H1 (cell line): ENCODE measurements around the gene PRRC2A. TPM values are rescaled to one million over a fixed set of nuclear protein-coding genes. Genes with fewer than 3 reads are reported as not detected.
A peak's percentile ranks its signal among the peaks of the same experiment; 100 is the strongest.

Source experiments
- CTCF ChIA-PET: fragments of 300-600 bp; sonication (Branson Sonifier 250); formaldehyde crosslinking; loops from one replicate; lab custom pipeline; 2021; ENCODE audit not compliant: partially characterized antibody; lab: Charles Lee
- POLR2A ChIA-PET: fragments of 300-600 bp; sonication (Branson Sonifier 250); formaldehyde crosslinking; loops from one replicate; lab custom pipeline; 2021; ENCODE audit warnings: inconsistent platforms; ENCODE audit not compliant: partially characterized antibody; lab: Charles Lee
- DNase-seq, 2 experiments: peaks; one replicate each; pipeline versions ENCODE4 v3.0.0 to v3.0.0-alpha.2; 2010 to 2022; ENCODE audit warnings: low spot score in 2 of 2, low read depth in 1 of 2, mixed read lengths in 1 of 2
- FAIRE-seq: peaks from 2 replicates; lab custom pipeline; 2011; peaks lifted over from hg19 to GRCh38; lab: Jason Lieb, UNC
- H2AFZ ChIP-seq: 2 replicates; pipeline ENCODE4 v1.8.1; 2012; ENCODE audit warnings: low read length, inconsistent platforms
- H2AK5ac ChIP-seq: 2 replicates; pipeline ENCODE4 v1.6.1; 2013; ENCODE audit warnings: low read depth, low read length
- H2BK120ac ChIP-seq: replicated peaks from 2 replicates; pipeline ENCODE3; 2013; ENCODE audit warnings: low read depth, low read length, inconsistent platforms
- H2BK12ac ChIP-seq: 2 replicates; pipeline ENCODE4 v1.6.1; 2013; ENCODE audit warnings: low read depth, low read length
- H2BK15ac ChIP-seq: 2 replicates; pipeline ENCODE4 v1.6.1; 2013; ENCODE audit warnings: low read length
- H2BK20ac ChIP-seq: 2 replicates; pipeline ENCODE4 v1.6.1; 2013; ENCODE audit warnings: low read length
- H2BK5ac ChIP-seq: 2 replicates; pipeline ENCODE4 v1.6.1; 2013; ENCODE audit warnings: low read depth, low read length
- H3K14ac ChIP-seq: 2 replicates; pipeline ENCODE4 v1.6.1; 2013; ENCODE audit warnings: inconsistent platforms; ENCODE audit not compliant: insufficient read length
- H3K18ac ChIP-seq: 2 replicates; pipeline ENCODE4 v1.6.1; 2013; ENCODE audit warnings: low read length; ENCODE audit errors: extremely low read depth
- H3K23ac ChIP-seq: 2 replicates; pipeline ENCODE4 v1.6.1; 2013; ENCODE audit warnings: inconsistent platforms; ENCODE audit not compliant: insufficient read length
- H3K23me2 ChIP-seq: 2 replicates; pipeline ENCODE4 v1.6.1; 2013; ENCODE audit warnings: low read depth, low read length
- H3K27ac ChIP-seq: 2 replicates; pipeline ENCODE4 v1.6.1; 2011; ENCODE audit warnings: low read depth, low read length, inconsistent platforms
- H3K27me3 ChIP-seq, 4 experiments: replicated peaks in 1 of 4; 1 replicate in 1 of 4; 2 replicates in 3 of 4; pipeline versions ENCODE4 v1.6.1 to v1.8.1; 2011 to 2013; ENCODE audit warnings: low read length in 3 of 4, mild to moderate bottlenecking in 3 of 4, inconsistent platforms in 2 of 4, mixed read lengths in 2 of 4, moderate library complexity in 1 of 4; ENCODE audit not compliant: control insufficient read depth in 3 of 4, insufficient read depth in 3 of 4; ENCODE audit errors: extremely low read depth in 1 of 4
- H3K36me3 ChIP-seq, 4 experiments: 2 replicates each; pipeline versions ENCODE4 v1.6.1 to v1.8.1; 2011 to 2013; ENCODE audit warnings: mild to moderate bottlenecking in 4 of 4, low read length in 3 of 4, moderate library complexity in 2 of 4, control low read depth in 1 of 4, inconsistent platforms in 1 of 4; ENCODE audit not compliant: insufficient read depth in 4 of 4, control insufficient read depth in 2 of 4
- H3K4ac ChIP-seq: replicated peaks from 2 replicates; pipeline ENCODE3; 2013; ENCODE audit warnings: low read length, low read depth, mixed read lengths, inconsistent platforms; ENCODE audit not compliant: insufficient read length
- H3K4me1 ChIP-seq, 4 experiments: replicated peaks in 1 of 4; 1 replicate in 1 of 4; 2 replicates in 3 of 4; pipeline versions ENCODE4 v1.6.1 to v1.8.1; 2011 to 2013; ENCODE audit warnings: low read length in 3 of 4, inconsistent platforms in 2 of 4, mixed read lengths in 1 of 4; ENCODE audit not compliant: insufficient read depth in 4 of 4, control insufficient read depth in 3 of 4
- H3K4me2 ChIP-seq, 2 experiments: 2 replicates each; pipeline versions ENCODE4 v1.6.1 to v1.8.1; 2011 to 2013; ENCODE audit warnings: low read depth in 2 of 2, low read length in 2 of 2, control low read depth in 1 of 2, inconsistent platforms in 1 of 2, mild to moderate bottlenecking in 1 of 2; ENCODE audit not compliant: insufficient read depth in 1 of 2
- H3K4me3 ChIP-seq, 4 experiments: fragments of 200-600, 300-600 bp in 1 of 4; sonication (generic), shearing (Covaris generic), sonication (Bioruptor Twin) in 1 of 4; 2 replicates each; pipeline versions ENCODE4 v1.5.1 to v1.8.1; 2011 to 2016; ENCODE audit warnings: low read length in 4 of 4, low read depth in 3 of 4, control low read depth in 2 of 4, inconsistent platforms in 2 of 4, mild to moderate bottlenecking in 2 of 4, mixed read lengths in 1 of 4, moderate library complexity in 1 of 4; ENCODE audit not compliant: insufficient read depth in 2 of 4; ENCODE audit errors: extremely low read depth in 1 of 4
- H3K56ac ChIP-seq: replicated peaks from 2 replicates; pipeline ENCODE3; 2013; ENCODE audit warnings: low read depth, mild to moderate bottlenecking, mixed read lengths, low read length, inconsistent platforms; ENCODE audit not compliant: insufficient read length
- H3K79me1 ChIP-seq: 2 replicates; pipeline ENCODE4 v1.6.1; 2013; ENCODE audit warnings: low read depth, low read length, control low read depth
- H3K79me2 ChIP-seq, 2 experiments: 2 replicates each; pipeline versions ENCODE4 v1.6.1 to v1.8.1; 2012 to 2013; ENCODE audit warnings: low read length in 2 of 2, mild to moderate bottlenecking in 2 of 2, inconsistent platforms in 1 of 2; ENCODE audit not compliant: insufficient read depth in 2 of 2, control insufficient read depth in 1 of 2
- H3K9ac ChIP-seq, 4 experiments: replicated peaks in 1 of 4; 1 replicate in 1 of 4; 2 replicates in 3 of 4; pipeline versions ENCODE4 v1.6.1 to v1.8.1; 2011 to 2013; ENCODE audit warnings: low read depth in 3 of 4, low read length in 3 of 4, control low read depth in 2 of 4, mild to moderate bottlenecking in 2 of 4, moderate library complexity in 2 of 4, inconsistent platforms in 1 of 4; ENCODE audit errors: extremely low read depth in 1 of 4
- H3K9me3 ChIP-seq, 2 experiments: 2 replicates each; pipeline versions ENCODE4 v1.6.1 to v1.8.1; 2012 to 2013; ENCODE audit warnings: mild to moderate bottlenecking in 2 of 2, moderate library complexity in 2 of 2, control low read depth in 1 of 2, inconsistent platforms in 1 of 2, low read depth in 1 of 2, low read length in 1 of 2, mixed read lengths in 1 of 2; ENCODE audit not compliant: insufficient read depth in 2 of 2
- H4K20me1 ChIP-seq, 2 experiments: replicated peaks in 1 of 2; 2 replicates each; pipeline versions ENCODE3 to v1.8.1; 2011 to 2013; ENCODE audit warnings: inconsistent platforms in 2 of 2, low read length in 2 of 2, mild to moderate bottlenecking in 1 of 2; ENCODE audit not compliant: insufficient read depth in 2 of 2, control insufficient read depth in 1 of 2
- H4K5ac ChIP-seq: 2 replicates; pipeline ENCODE4 v1.6.1; 2013; ENCODE audit warnings: low read length, low read depth, mixed read lengths, inconsistent platforms; ENCODE audit not compliant: insufficient read length
- H4K8ac ChIP-seq: 2 replicates; pipeline ENCODE4 v1.8.0; 2013; ENCODE audit warnings: mild to moderate bottlenecking, moderate library complexity, low read length, inconsistent platforms; ENCODE audit not compliant: insufficient read depth; ENCODE audit errors: extremely low read depth
- H4K91ac ChIP-seq: replicated peaks from 2 replicates; pipeline ENCODE3; 2013; ENCODE audit warnings: low read length, mixed read lengths, inconsistent platforms; ENCODE audit not compliant: insufficient read length
- ATF2 ChIP-seq: IDR thresholded peaks from 2 replicates; pipeline ENCODE4 v1.6.1; 2012; ENCODE audit warnings: low read length, inconsistent platforms
- CBX8 ChIP-seq: fragments of 300-800, 300-1000 bp; sonication (generic); IDR thresholded peaks from 2 replicates; pipeline ENCODE4 v1.7.1; 2016; ENCODE audit warnings: low read depth, low read length, borderline replicate concordance
- FOSL1 ChIP-seq: IDR thresholded peaks from 2 replicates; pipeline ENCODE4 v1.6.1; 2011; ENCODE audit warnings: mild to moderate bottlenecking, low read depth, low read length, moderate library complexity; ENCODE audit not compliant: insufficient read depth
- GABPA ChIP-seq: IDR thresholded peaks from 2 replicates; pipeline ENCODE4 v1.6.1; 2011; ENCODE audit warnings: mild to moderate bottlenecking, low read length, moderate library complexity, borderline replicate concordance; ENCODE audit not compliant: insufficient read depth
- JUN ChIP-seq: IDR thresholded peaks from 2 replicates; pipeline ENCODE4 v1.6.1; 2011; ENCODE audit warnings: low read depth, mild to moderate bottlenecking, improper control_type of control experiment, low read length
- POU5F1 ChIP-seq: IDR thresholded peaks from 2 replicates; pipeline ENCODE4 v1.6.1; 2011; ENCODE audit warnings: low read depth, mild to moderate bottlenecking, low read length, moderate library complexity
- WGBS, 2 experiments: shearing (Covaris generic) in 1 of 2; methylation state at CpG; one replicate each; pipeline versions ENCODE4 v1.1.6 to v1.1.7; 2013 to 2015; ENCODE audit warnings: low lambda C conversion rate in 2 of 2, mixed read lengths in 2 of 2, inconsistent platforms in 1 of 2, low coverage in 1 of 2, missing lambda C conversion rate in 1 of 2; ENCODE audit not compliant: insufficient replicate concordance in 2 of 2, insufficient coverage in 1 of 2, insufficient read length in 1 of 2; ENCODE audit errors: extremely low coverage in 1 of 2, missing lambda C conversion rate in 1 of 2; 5-methylcytosine and 5-hydroxymethylcytosine counted together
- polyA plus RNA-seq, 7 experiments: library from polyadenylated mRNA; depleted of rRNA in 3 of 7; stranded (reverse) in 5 of 7; unstranded in 2 of 7; fragments of >200 nt in 5 of 7; fragments of 200-250 nt in 2 of 7; gene quantifications; 1 replicate in 5 of 7; 2 replicates in 1 of 7; 4 replicates in 1 of 7; pipeline versions ENCODE4 v1.2.1 to v1.2.3, GENCODE V29; 2011 to 2013; ENCODE audit warnings: missing spikeins in 2 of 7, mixed read lengths in 2 of 7
- total RNA-seq: library from RNA; stranded (reverse); fragmentation: NEBNext Ultra II Directional; extraction: Animal tissue kit (Norgen Biotek cat#: 25700); gene quantifications from 2 replicates; pipeline ENCODE4 v1.2.1, GENCODE V29; 2021

PRRC2A gene
- total and polyA plus RNA-seq, 2 of the 8 experiments (the other 6 are each of a cell fraction or from before 2014, with no cell fraction given): 118 to 300 TPM

GRCh38 chr6:31614075-31614619, 6.4 kb upstream of the PRRC2A start:
- H2BK20ac ChIP-seq: 0 out of 2 replicates have a peak overlapping the region, but pooled peaks have one; percentile 72
- no peaks in the 10 kb centered on the region for H3K79me2 ChIP-seq
- no peak overlapping the region for H2BK120ac ChIP-seq
- H3K27ac ChIP-seq: no peak overlapping the region
- H3K18ac ChIP-seq: peak overlapping the region; percentile 38; the same call in 1 of the 2 replicates
- DNase-seq (no peak), FAIRE-seq (no peak)
- H2AFZ ChIP-seq: no peak overlapping the region
- H2BK5ac ChIP-seq: no peak overlapping the region
- no peak overlapping the region for H3K4me3 ChIP-seq
- TF ChIP-seq CBX8 (no peak), FOSL1 (no peak), JUN (no peak), GABPA (no peak), ATF2 (no peak), POU5F1 (no peak)
- H3K36me3 ChIP-seq: no peaks in the 10 kb centered on the region
- H3K4me1 ChIP-seq: peaks cover 2 to 12% (median 6%) of the 10 kb centered on the region in 4 experiments; a peak in 6 of 7 replicates
- no peak overlapping the region for H3K23ac ChIP-seq
- H2BK15ac ChIP-seq: peak overlapping the region; percentile 98; the same call in 1 of the 2 replicates
- POLR2A ChIA-PET: interaction anchor here (0.6 to 34.9 kb wide), 8 partner anchors 10 to 72 kb away, joined by 3 to 883 read pairs (median 4); partner anchors contain the start of genes APOM, ATP6V1G2, BAG6 and C6orf47
- no peaks in the 10 kb centered on the region for H3K27me3 ChIP-seq
- H2BK12ac ChIP-seq: no peak overlapping the region
- H4K91ac ChIP-seq: no peak overlapping the region
- no peaks in the 10 kb centered on the region for H3K9me3 ChIP-seq
- H4K20me1 ChIP-seq: no peaks in the 10 kb centered on the region
- no peak overlapping the region for H3K56ac ChIP-seq
- H4K8ac ChIP-seq: no peak overlapping the region
- H3K9ac ChIP-seq: no peak overlapping the region
- WGBS, 2 experiments: 91% methylated on average over 5 of the region's 8 CpGs; no CpG with 5 or more reads in 1 of the 2 experiments
- H3K79me1 ChIP-seq: no peaks in the 10 kb centered on the region
- no peak overlapping the region for H3K14ac ChIP-seq
- H3K23me2 ChIP-seq: peaks cover 4% of the 10 kb centered on the region; the same call in 1 of the 2 replicates
- no peak overlapping the region for H3K4me2 ChIP-seq
- H2AK5ac ChIP-seq: peak overlapping the region; percentile 94; the same call in 1 of the 2 replicates
- CTCF ChIA-PET: interaction anchor here (0.9 to 4.5 kb wide), 3 partner anchors 17 to 65 kb away, joined by 3 to 45 read pairs (median 4); no protein-coding TSS in a partner anchor
- no peak overlapping the region for H4K5ac ChIP-seq
- no peak overlapping the region for H3K4ac ChIP-seq
